Osteoblast (primary cell): ENCODE measurements around the gene CTCFL. TPM values are rescaled to one million over a fixed set of nuclear protein-coding genes. Genes with fewer than 3 reads are reported as not detected.

Source experiments
- DNase-seq: peaks from one replicate; pipeline ENCODE4 v3.0.0; 2011; ENCODE audit warnings: low spot score, mixed read lengths; ENCODE audit not compliant: insufficient read length; ENCODE audit errors: missing footprints
- H2AFZ ChIP-seq: 2 replicates; pipeline ENCODE4 v1.6.0; 2011; ENCODE audit warnings: mild to moderate bottlenecking, low read length
- H3K27ac ChIP-seq: 2 replicates; pipeline ENCODE4 v1.5.1; 2011; ENCODE audit warnings: mild to moderate bottlenecking, low read depth, low read length, moderate library complexity
- H3K27me3 ChIP-seq: 2 replicates; pipeline ENCODE4 v1.6.0; 2012; ENCODE audit warnings: mild to moderate bottlenecking, control low read depth, inconsistent platforms, low read length, moderate library complexity; ENCODE audit not compliant: insufficient read depth
- H3K36me3 ChIP-seq: 2 replicates; pipeline ENCODE4 v1.5.1; 2011; ENCODE audit warnings: mild to moderate bottlenecking, low read length, control low read depth, moderate library complexity; ENCODE audit not compliant: insufficient read depth
- H3K4me1 ChIP-seq: 2 replicates; pipeline ENCODE4 v1.5.1; 2011; ENCODE audit warnings: mild to moderate bottlenecking, low read length, control low read depth, moderate library complexity; ENCODE audit not compliant: insufficient read depth
- H3K4me2 ChIP-seq: 2 replicates; pipeline ENCODE4 v1.6.0; 2011; ENCODE audit warnings: mild to moderate bottlenecking, low read length; ENCODE audit not compliant: insufficient read depth
- H3K4me3 ChIP-seq: fragments of 200-600 bp; sonication (generic); 3 replicates; pipeline ENCODE4 v1.5.1; 2012; ENCODE audit warnings: mild to moderate bottlenecking, low read length, inconsistent platforms; ENCODE audit not compliant: insufficient read depth
- H3K79me2 ChIP-seq: 2 replicates; pipeline ENCODE4 v1.6.0; 2012; ENCODE audit warnings: mild to moderate bottlenecking, low read length, control low read depth, inconsistent platforms; ENCODE audit not compliant: insufficient read depth
- H3K9me3 ChIP-seq: 2 replicates; pipeline ENCODE4 v1.5.1; 2011; ENCODE audit warnings: low read depth, low read length, control low read depth
- H4K20me1 ChIP-seq: 2 replicates; pipeline ENCODE4 v1.6.0; 2012; ENCODE audit warnings: mild to moderate bottlenecking, low read length, control low read depth; ENCODE audit not compliant: insufficient read depth
- CTCF ChIP-seq: IDR thresholded peaks from 2 replicates; pipeline ENCODE4 v1.5.1; 2011; ENCODE audit warnings: mild to moderate bottlenecking, low read depth, low read length, moderate library complexity; ENCODE audit errors: extremely low read depth
- total RNA-seq: library from RNA; depleted of rRNA; stranded (reverse); fragments of >200 nt; gene quantifications from 2 replicates; pipeline ENCODE4 v1.2.3, GENCODE V29; 2012

The CTCFL gene
- total RNA-seq, 1 donor: not detected

DNA sequence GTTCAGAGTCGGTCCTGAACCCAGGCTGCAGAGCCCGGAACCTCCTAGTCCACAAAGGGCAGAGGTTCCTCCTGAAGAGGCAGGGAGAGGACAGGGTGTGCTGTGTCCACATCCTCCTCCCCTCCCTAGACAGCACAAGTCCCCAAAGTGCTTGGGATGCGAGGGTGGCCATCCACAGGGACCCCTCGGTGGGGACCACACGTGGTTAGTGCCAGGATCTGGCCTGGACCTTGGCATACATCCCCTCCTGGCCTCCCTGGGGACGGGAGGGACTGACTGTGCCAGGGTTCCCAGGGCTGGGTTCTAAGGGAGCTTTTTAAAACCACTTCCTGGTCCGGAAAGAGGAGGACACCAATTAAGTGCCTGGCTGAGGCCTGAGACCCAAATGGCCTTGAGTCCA lies 63.2 kb downstream of the CTCFL start:
- Histone ChIP-seq H3K36me3 (no peaks in the 10 kb centered on the region), H3K4me3 (no peak overlapping the region), H3K9me3 (no peaks in the 10 kb centered on the region), H3K27ac (no peak overlapping the region), H3K27me3 (no peaks in the 10 kb centered on the region), H3K79me2 (no peaks in the 10 kb centered on the region), H4K20me1 (no peaks in the 10 kb centered on the region), H2AFZ (no peak overlapping the region), H3K4me2 (no peak overlapping the region), H3K4me1 (no peaks in the 10 kb centered on the region)
- no peak for TF ChIP-seq CTCF
- peak; percentile 2 for DNase-seq

GRCh38 chr20:57460781-57461465 lies 64.0 kb downstream of the CTCFL start:
- H2AFZ ChIP-seq: no peak overlapping the region
- no peak for TF ChIP-seq CTCF

DNA sequence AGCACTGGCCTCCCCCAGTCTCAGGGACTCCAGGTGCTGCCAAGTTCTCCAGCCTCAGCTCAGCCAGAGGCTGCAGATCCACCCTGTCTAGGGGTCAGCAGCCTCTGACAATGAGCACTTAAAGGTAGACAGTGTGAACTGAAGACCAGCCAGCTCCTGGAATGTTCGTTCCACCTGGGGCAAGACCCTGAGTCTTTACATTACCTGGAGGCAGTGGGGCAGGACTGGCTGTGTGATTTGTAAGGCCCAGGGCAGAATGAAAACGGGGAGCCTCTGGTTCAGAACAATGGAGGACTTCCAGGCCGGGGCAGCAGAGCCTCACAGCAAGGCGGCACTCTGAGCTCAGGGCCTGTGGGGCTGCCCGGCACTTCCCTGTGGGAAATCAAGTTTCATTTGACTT lies 65.0 kb downstream of the CTCFL start:
- H2AFZ ChIP-seq: no peak overlapping the region
- TF ChIP-seq CTCF: no peak
- H3K36me3 ChIP-seq: no peaks in the 10 kb centered on the region
- no peaks in the 10 kb centered on the region for H3K27me3 ChIP-seq
- no peaks in the 10 kb centered on the region for H3K79me2 ChIP-seq
- H3K27ac ChIP-seq: no peak overlapping the region
- H3K4me3 ChIP-seq: no peak overlapping the region
- DNase-seq: no peak
- no peaks in the 10 kb centered on the region for H3K4me1 ChIP-seq
- H3K4me2 ChIP-seq: no peak overlapping the region
- no peaks in the 10 kb centered on the region for H4K20me1 ChIP-seq
- no peaks in the 10 kb centered on the region for H3K9me3 ChIP-seq

More at GRCh38 chr20:57460781-57461465, 64.0 kb downstream of the CTCFL start:
- no peaks in the 10 kb centered on the region for H3K36me3 ChIP-seq
- H3K4me3 ChIP-seq: no peak overlapping the region
- no peaks in the 10 kb centered on the region for H3K79me2 ChIP-seq
- H3K4me1 ChIP-seq: no peaks in the 10 kb centered on the region
- no peaks in the 10 kb centered on the region for H3K9me3 ChIP-seq
- H4K20me1 ChIP-seq: no peaks in the 10 kb centered on the region
- H3K27ac ChIP-seq: no peak overlapping the region
- H3K27me3 ChIP-seq: no peaks in the 10 kb centered on the region
- DNase-seq: peak; percentile 56
- no peak overlapping the region for H3K4me2 ChIP-seq

DNA sequence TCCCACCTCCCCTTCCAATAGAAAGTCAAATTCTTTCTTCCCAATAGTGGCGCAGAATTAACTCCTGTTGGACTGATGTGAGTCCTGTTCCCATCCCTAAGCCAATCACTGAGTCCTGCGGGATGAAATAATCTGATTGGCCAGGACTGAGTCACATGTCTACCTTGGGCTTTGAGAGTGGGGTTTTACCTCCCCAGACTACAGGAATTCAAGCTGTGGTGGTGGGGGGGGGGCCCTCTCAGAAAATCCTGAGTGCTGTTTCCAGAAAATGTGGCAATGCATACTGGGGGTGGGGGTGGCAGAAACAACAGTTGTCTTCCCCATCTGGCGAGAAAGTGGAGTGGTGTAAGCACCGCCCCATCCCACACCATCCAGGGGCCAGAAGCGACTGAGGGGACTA lies 65.7 kb downstream of the CTCFL start:
- DNase-seq: no peak
- Histone ChIP-seq H3K4me2 (no peak overlapping the region), H3K27ac (no peak overlapping the region), H3K4me1 (no peaks in the 10 kb centered on the region), H3K36me3 (no peaks in the 10 kb centered on the region), H3K4me3 (no peak overlapping the region), H3K27me3 (no peaks in the 10 kb centered on the region), H2AFZ (no peak overlapping the region), H3K9me3 (no peaks in the 10 kb centered on the region), H4K20me1 (no peaks in the 10 kb centered on the region), H3K79me2 (no peaks in the 10 kb centered on the region)
- no peak for TF ChIP-seq CTCF
